GM19468 (cell line): ENCODE data around the gene NOL7.

Source experiments
- ATAC-seq: cut with Tn5 transposase; IDR thresholded peaks from one replicate; pipeline ENCODE4 v1.9.1; 2021; ENCODE audit warnings: mild to moderate bottlenecking, moderate library complexity, moderate number of reproducible peaks; ENCODE audit not compliant: unreplicated experiment; ENCODE audit errors: extremely low read depth

NOL7 gene

DNA sequence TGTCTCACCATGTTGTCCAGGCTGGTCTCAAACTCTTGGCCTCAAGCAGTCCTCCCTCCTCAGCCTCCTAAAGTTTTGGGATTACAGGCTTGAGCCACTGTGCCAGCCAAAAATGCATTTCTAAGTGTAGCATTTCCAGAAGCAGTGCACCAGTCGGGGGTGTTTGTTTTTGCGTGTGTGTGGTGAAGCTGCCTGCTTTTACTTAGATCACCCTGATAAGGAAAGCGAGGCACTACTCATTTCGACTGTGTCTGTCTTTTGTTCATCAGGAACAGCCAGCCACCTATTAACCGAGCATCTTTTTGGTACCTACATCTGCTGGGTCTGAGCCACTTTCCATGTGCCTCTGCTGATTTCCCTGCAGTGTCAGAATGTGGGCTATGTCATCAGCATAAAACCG is 22.0 kb upstream of the NOL7 start:
- ATAC-seq = no peak

DNA sequence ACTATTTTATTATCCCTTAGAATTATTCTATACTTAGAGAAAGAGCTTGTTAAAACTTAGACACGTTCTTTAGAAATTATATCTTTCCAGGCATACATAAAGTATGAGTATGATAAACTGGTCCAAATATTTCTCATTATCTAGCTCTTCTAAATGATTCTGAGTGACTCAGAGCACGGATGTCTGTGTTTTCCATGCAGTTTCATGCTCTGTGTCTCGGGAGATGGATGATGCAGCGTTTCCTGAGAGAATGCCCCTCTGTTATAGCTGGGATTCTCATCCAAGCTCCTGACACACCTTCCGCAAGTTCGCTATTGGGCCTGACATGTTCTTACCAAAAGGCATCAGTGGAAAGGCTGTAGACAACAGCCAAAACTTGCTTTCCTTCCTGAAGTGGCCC is 21.4 kb upstream of the NOL7 start:
- no peak for ATAC-seq

DNA sequence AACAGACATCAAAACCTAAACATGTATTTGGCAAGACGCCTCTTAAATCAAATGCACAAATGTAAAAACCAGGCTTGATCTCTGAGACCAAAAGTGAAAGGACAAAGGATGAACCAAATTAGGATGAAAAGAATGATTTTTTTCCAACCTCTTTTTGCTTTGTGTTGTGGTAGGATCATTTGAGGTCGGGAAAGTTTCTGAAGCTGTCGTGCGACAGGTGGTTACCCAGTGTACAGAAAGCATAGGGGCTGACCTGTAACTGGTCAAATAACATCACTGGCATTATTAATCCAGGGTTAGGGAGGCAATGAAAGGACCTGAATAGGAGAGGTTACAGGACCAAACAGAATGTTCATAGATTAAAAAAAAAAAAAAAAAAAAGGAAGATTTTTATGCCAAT is 18.1 kb upstream of the NOL7 start:
- ATAC-seq = no peak

DNA sequence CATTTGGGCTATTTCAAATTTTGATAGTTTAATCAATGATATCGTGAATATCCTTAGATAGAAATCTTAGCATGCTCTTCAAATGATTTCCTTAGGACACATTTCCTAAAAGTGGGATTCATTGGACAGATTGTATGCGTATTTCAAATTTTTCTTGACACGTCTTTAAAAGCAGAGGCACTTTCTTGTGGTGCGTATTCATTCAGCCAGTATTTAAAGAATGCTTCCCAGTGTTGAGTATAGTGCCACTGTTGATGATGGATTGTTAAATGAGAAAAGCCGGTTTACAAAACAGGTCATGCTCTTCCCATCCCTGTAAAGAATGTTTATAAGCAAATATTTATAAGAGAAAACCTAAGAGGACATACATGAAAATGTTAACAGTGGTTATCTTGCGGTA is 15.1 kb upstream of the NOL7 start:
- ATAC-seq = no peak

DNA sequence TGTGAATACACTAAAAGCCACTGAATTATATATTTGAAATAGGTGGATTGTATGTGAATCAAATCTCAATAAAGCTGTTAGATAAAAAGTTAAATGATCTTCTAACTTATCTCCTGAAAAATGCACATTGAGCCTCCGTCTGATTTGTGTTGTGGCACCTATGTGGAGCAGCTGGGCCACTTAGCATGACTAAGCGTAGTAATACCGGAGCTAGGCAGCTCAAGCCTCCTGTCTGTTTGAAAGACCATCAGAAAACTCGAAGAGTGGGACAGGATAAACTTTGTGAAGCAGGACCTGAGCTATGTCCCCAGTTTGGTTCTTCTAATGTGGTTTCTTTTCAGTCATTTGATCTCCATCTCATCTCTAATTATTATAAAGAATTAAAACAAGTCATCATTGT is 11.0 kb upstream of the NOL7 start:
- no peak for ATAC-seq

DNA sequence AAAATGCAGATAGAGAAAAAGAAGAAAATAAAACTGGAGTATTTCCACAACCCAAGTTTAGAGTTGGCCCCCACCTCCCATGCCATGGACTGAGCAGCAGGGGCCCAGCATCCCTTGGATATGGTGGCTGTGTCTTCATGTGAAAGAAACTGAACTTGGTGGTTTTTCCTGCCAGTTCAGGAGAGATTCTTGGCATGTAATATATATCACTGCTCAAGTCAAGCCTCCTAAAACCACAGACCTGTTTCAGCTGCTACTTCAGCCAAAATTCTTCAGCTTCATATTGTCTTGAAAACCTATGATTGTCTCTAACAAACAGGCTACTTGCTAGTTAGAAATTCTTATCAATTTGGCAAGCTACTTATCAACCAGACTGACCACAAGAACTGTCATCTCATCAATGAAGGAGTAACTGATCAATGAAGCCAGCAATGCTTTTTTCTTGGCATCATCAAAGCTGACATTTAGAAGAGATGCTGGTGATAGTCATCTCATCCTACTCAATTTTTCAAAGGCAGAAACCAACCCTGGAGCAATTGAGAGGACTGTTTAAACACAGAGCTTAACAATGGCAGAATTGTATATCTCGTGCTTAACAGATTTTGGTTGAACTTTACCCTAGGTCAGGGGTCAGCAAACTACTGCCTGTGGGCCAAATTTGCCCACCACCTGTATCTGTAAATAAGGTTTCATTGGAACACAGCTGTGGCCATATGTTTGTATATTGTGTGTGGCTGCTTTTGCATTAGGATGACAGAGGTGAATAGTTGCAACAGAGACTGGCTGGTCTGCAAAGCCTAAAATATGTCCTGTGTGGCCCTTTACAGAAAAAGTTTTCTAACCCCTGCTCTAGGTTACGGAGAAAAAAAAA is 10.4 kb upstream of the NOL7 start:
- no peak for ATAC-seq

DNA sequence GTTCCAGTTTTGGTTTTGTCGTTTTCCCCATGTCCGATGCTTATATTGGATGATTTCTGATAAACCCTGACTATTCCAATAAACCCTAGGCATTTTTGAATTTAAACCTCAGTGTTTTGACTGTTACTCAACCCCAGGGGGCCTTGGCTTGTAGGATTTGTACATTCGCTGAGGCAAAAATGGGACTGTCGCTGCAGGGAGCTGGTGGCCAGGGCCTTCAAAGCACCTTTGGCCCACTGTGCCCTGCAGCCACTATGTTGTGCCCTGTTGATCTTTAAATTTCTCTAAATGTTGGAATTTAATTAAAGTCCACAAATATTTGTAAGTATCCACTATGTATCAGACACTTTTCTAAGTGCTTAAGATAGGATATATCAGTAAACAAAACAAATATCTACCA is 9.5 kb upstream of the NOL7 start:
- no peak for ATAC-seq

DNA sequence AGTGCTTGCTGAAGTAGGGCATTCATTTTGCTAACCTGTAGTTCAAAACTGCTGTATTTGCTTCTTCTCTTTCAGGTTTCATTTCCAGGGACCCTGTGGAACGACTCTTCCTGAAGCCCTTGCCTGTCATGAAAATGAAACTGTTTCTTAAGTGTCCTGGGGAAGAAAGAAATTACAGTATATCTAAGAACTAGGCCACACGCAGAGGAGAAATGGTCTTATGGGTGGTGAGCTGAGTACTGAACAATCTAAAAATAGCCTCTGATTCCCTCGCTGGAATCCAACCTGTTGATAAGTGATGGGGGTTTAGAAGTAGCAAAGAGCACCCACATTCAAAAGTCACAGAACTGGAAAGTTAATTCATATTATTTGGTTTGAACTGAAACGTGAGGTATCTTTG is 3.4 kb upstream of the NOL7 start:
- no peak for ATAC-seq

DNA sequence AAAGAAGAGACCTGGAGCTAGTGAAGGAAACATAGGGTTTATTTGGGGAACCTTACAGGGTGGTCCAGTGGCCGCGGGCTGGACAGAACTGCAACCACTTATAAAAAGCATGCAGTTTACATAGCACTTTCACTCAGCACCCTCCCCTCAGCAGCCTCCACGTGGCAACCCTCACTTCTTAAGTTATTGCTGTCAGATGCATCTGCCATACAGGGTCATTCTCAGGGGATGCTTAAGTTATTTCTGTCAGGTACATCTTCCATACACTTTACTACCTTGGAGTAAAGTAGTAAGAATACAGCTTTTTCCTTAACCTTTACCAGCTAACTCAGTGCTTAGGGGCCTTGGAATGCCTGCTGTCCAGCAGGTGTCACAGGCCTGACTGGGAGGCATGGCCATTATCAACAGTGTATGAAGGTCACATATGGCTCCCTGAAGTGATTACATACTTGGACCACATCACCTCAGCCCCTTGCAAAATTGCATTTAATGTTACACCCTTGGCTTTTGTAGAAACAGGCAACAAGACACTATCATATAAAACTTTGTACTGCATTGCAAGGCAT is 2.0 kb upstream of the NOL7 start:
- ATAC-seq = no peak

DNA sequence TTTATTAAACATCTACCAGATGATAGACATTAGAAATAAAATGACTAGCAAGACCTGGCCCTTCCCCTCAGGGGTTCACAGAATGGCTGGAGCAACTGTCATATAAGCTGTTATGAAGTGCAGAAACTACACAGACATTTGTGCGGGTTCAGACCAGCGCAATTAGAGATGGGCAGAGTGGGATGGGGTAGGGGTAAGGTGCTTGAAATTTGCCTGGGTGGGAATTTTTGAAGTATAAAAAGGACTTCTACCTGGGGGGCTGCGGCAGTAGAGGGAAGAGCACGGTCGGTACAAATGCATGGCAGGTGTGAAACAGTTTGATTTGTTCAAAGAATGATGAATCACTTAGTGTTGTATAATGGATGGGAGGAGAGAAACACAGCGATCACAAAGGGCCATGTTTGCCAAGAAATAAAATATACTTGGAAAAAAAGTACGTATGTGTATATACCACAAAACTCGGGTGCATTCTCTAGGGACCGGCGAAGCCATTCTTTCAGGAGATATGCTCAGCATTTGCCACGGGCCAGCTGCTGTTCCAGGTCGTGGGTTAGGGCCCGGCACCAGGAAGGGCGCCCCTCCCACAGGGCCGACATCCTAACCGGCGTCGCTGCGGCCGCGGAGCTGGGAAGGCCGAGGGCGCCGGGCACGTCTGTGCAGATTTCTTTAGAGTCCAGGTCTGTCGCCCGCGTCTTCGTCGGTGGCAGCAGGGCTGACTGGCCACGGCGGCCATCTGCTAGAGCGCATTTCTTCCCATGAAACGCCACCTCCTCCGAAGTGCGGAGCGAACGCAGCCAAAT is 809 bp upstream of the NOL7 start:
- no peak for ATAC-seq

DNA sequence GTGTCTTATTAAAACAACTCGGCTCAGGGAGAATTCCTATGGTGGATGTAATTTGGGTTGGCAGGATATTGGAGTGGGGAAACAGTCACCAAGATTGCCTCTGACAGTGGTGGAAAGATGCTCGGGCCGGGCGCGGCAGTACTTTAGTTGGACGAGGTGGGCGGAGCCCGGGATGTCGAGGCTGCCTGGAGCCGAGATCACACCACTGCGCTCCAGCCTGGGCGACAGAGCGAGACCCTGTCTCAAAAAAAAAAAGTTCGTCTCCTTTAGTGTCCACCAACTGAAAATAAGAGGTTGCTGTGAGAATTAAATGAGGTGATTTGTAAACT is 621 bp downstream of the NOL7 start:
- no peak for ATAC-seq

DNA sequence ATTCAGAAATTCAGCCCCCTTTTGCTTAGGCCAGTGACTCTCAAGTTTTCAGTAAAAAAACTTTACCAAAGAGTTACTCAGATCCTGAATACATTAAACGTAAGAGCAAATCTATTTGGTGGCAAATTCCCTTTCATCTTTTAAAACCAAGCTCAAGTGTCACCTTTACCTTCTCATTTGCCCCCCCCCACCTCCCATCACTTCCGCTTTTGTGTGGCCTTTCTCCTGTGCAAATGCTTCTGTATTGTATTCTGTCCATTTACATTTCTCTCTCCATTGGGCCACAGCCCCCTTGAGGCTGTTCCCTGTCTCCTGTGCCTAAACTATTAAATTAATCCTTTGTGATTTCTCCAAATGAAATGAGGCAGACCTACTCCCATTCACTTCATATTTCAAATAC is 1.9 kb downstream of the NOL7 start:
- ATAC-seq = no peak

DNA sequence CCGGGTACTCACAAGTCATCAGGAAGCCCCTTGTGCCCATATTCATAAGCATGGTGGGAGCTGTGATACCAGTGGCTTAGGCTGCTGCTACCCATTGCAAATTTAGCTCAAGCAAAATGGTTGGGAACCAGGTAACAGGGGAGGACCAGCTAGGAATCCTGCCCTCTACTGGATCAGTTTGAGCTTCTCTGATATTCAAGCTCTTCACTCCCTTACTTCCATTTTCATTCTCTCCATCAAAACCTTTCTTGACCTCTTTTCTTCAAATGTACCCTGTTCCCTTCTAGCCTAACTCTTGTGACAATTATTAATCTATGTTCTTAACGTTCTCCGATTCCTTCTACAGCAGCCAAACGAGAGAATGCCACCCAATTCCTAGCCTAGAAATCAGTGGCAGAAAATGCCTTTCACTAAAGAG is 9.7 kb downstream of the NOL7 start:
- no peak for ATAC-seq

DNA sequence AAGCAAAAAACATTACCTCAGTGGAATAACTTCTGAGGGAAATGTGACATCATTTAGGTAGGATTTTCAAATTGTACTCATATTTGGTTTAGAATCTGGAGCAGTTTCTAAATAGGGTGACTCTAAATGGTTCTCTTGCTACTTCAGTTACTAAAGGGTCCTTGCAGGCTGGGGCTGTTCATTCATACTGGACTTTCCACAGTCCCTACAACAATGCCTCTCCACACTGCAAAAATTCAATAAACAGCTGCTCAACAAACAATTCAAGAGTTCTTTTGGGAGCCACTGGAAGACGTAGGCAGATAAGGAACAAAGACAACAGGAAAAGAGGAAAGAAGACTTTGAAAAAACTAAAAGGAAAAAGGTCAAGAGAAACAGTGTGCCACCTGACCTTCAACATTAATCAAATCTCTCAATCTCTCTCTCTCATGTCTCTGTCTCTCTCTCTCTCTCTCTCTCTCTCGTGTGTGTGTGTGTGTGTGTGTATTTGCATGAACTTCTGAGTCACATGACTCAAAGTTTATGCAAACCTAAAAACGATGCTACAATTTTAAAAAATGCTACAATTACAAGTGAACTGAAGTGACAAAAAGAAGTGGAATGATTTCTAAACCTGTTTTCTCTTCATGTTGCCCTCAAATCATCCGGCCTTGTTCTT is 14.5 kb downstream of the NOL7 start:
- no peak for ATAC-seq

DNA sequence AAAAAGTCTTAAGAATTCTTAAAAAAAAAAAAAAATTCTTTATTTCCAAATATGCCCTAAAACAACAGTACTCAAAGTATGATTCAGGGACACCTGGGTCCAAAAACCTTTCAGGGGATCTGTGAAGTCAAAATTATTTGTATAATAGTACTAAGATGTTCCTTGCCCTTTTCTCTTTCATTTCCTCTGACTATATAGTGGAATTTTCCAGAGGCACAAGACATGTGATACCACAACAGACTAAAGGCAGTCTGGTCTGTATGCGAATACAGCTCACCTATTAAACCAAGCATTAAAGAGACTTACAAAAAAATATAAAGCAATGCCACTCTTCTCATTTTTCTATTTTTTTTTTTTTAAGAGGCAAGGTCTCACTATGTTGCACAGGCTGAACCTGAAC is 15.4 kb downstream of the NOL7 start:
- no peak for ATAC-seq

DNA sequence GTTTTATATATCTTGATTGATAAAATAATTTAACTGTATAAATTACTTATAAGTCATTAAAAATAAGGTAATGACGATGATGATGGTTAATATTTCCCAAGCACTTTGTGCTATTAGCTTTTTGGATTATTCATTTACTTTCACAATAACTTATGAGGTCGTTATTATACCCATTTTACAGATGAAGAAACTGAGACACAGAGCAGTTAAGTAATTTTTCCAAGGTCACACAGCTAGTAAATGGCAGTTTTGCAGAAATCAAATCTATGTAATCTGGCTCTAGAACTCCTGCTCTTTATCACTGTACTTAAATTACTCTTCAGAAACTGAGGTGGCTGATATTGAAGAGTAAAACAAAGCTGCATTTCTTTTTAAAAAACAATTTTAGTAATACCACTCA is 18.2 kb downstream of the NOL7 start:
- no peak for ATAC-seq

DNA sequence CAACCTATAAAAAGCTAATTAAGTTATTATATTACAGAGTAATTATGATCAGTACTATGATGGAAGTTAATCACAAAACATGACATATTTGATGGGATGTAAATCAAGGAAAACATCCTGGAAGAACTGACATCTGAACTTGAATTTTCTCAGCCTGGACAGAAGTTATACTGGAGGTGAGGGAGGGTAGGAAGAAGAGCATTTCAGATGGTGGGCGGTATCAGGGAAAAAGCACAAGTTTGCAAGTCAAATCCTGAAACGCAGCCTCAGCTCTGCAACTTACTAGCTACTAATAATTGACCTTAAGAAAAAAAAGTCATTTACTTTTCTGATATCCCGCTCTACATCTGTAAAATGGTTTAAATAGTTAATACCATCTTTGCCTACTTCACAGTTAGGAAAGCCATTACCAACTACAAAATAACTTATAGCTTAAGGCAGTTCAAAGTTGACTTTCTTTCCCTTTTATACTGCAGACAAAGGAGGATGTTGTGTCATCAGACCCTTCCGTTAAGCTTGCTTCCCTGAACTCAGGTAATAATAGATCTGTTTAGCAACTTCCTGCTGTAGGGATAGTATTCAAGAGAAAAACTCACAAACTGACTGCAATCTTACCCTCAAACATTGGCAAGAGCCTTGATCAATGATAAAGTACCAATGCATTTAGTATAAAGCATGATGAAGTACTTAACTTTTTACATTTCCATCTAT is 21.0 kb downstream of the NOL7 start:
- no peak for ATAC-seq

DNA sequence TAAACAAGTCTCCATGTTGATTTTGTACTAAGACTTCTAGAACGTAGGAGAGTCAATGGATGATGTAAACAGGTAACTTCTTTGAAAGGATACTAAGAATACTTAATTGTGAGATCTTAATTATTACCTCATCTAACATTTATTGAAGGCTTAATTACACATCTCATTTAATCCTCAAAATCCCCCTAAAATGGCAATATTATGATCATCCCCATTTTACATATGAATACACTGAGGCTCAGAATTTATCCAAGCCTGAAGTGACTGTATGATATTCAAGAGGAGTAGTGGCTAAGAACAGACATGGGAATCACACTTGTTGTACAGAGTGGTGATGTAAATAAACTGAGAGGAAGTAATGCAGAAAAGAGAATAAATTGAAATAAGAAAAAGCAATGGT is 22.9 kb downstream of the NOL7 start:
- ATAC-seq = no peak

DNA sequence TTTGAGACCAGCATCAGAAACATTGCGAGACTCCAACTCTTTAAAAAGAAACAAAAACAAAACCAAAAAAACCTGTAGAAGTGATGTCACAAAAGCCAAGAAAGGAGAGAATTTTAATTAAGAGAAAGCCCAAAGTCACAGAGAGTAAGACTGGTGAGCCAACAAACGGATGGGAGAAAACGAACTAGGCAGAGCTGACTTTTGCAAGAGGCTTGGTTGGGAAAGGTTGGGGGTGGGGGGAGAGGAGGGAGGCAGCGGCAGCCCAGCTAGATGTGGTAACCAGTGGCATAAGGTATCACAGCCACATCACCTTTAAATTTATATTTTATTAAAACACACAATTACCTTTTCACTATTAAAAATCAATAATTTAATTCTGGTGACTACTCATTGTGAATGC is 23.5 kb downstream of the NOL7 start:
- ATAC-seq = no peak

DNA sequence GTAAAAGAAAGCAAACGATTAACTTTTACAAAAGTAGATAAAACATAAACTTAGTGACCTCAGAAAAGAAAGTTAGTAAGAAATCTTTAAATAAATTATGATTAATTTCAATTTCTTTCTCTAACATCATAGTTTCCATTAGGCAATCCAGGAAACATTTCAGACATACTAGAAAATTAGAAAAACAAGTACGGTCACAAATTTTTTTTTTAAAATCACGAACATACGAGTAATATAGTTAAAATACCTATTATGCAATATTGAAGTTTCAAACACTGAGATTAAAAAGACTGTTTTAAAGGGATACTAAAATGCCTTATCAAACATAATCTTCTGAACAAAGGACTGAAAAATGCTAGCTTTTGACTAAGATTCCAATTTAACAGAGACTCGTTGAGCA is 26.2 kb downstream of the NOL7 start:
- no peak for ATAC-seq
